Fibroblast of lung (primary cell): ENCODE measurements around the gene RPRD1B. TPM values are rescaled to one million over a fixed set of nuclear protein-coding genes. Genes with fewer than 3 reads are reported as not detected.

Experiments
- DNase-seq, 2 donors: peaks; one replicate each; pipeline versions ENCODE4 v3.0.0 to v3.0.0-alpha.2; 2010; ENCODE audit warnings: low read depth in 2 of 2
- H2AFZ ChIP-seq: 2 replicates; pipeline ENCODE4 v1.5.1; 2012; ENCODE audit warnings: low read length, control low read depth, inconsistent platforms
- H3K27ac ChIP-seq: 2 replicates; pipeline ENCODE4 v1.5.1; 2011; ENCODE audit warnings: low read length, control low read depth; ENCODE audit not compliant: insufficient read depth
- H3K27me3 ChIP-seq: 2 replicates; pipeline ENCODE4 v1.5.1; 2011; ENCODE audit warnings: mild to moderate bottlenecking, low read length; ENCODE audit not compliant: control insufficient read depth, insufficient read depth
- H3K36me3 ChIP-seq: 2 replicates; pipeline ENCODE4 v1.5.1; 2011; ENCODE audit warnings: low read length; ENCODE audit not compliant: control insufficient read depth, insufficient read depth
- H3K4me1 ChIP-seq: 2 replicates; pipeline ENCODE4 v1.5.1; 2011; ENCODE audit warnings: low read length; ENCODE audit not compliant: control insufficient read depth, insufficient read depth; ENCODE audit errors: extremely low read depth
- H3K4me2 ChIP-seq: 2 replicates; pipeline ENCODE4 v1.5.1; 2011; ENCODE audit warnings: low read length, control low read depth; ENCODE audit not compliant: insufficient read depth; ENCODE audit errors: extremely low read depth
- H3K4me3 ChIP-seq, 4 experiments: fragments of 200-600 bp in 1 of 4; sonication (generic) in 1 of 4; replicated peaks in 1 of 4; 2 replicates each; pipeline ENCODE4 v1.5.1; 2011 to 2016; ENCODE audit warnings: low read length in 4 of 4, low read depth in 3 of 4, mild to moderate bottlenecking in 3 of 4, control low read depth in 2 of 4, inconsistent platforms in 1 of 4, mixed read lengths in 1 of 4; ENCODE audit not compliant: insufficient read depth in 1 of 4; ENCODE audit errors: control extremely low read depth in 1 of 4
- H3K79me2 ChIP-seq: 2 replicates; pipeline ENCODE4 v1.5.1; 2012; ENCODE audit warnings: mild to moderate bottlenecking, low read length, inconsistent platforms; ENCODE audit not compliant: control insufficient read depth, insufficient read depth
- H3K9ac ChIP-seq: 2 replicates; pipeline ENCODE4 v1.5.1; 2011; ENCODE audit warnings: mild to moderate bottlenecking, low read length, control low read depth; ENCODE audit not compliant: insufficient read depth
- H3K9me3 ChIP-seq: 2 replicates; pipeline ENCODE4 v1.5.1; 2012; ENCODE audit warnings: low read depth, low read length; ENCODE audit not compliant: control insufficient read depth, insufficient read depth
- H4K20me1 ChIP-seq: 2 replicates; pipeline ENCODE4 v1.5.1; 2011; ENCODE audit warnings: low read length; ENCODE audit not compliant: control insufficient read depth, insufficient read depth; ENCODE audit errors: extremely low read depth
- CTCF ChIP-seq, 2 donors: IDR thresholded peaks in 1 of 2; conservative IDR thresholded peaks in 1 of 2; 1 replicate in 1 of 2; 2 replicates in 1 of 2; pipeline ENCODE4 v1.5.1; 2011 to 2012; ENCODE audit warnings: low read length in 2 of 2, control low read depth in 1 of 2, inconsistent platforms in 1 of 2, low read depth in 1 of 2, mild to moderate bottlenecking in 1 of 2
- EZH2 ChIP-seq: IDR thresholded peaks from 2 replicates; pipeline ENCODE4 v1.5.1; 2012; ENCODE audit warnings: low read length, control low read depth, mild to moderate bottlenecking; ENCODE audit errors: missing control alignments
- polyA plus RNA-seq, 2 donors: library from polyadenylated mRNA; depleted of rRNA in 1 of 2; stranded (reverse) in 1 of 2; unstranded in 1 of 2; fragments of >200 nt; gene quantifications; 2 replicates each; pipeline ENCODE4 v1.2.1, GENCODE V29; 2011 to 2012; ENCODE audit warnings: missing spikeins in 1 of 2
- total RNA-seq: library from RNA; depleted of rRNA; stranded (reverse); fragments of >200 nt; gene quantifications from 2 replicates; pipeline ENCODE4 v1.2.1, GENCODE V29; 2014

Gene RPRD1B
- total and polyA plus RNA-seq, 2 donors (not counting 1 experiment from before 2014, with no cell fraction given) = 23.8 to 23.9 TPM

GRCh38 chr20:38023181-38024001 is 10.2 kb upstream of the RPRD1B start:
- Histone ChIP-seq H3K4me1 (no peaks in the 10 kb centered on the region), H3K4me2 (no peak overlapping the region), H3K4me3 (peak overlapping the region in 1 of 4 experiments; percentile 34), H4K20me1 (no peaks in the 10 kb centered on the region), H2AFZ (no peak overlapping the region), H3K9me3 (no peaks in the 10 kb centered on the region), H3K36me3 (peaks cover under 1% of the 10 kb centered on the region), H3K27me3 (no peaks in the 10 kb centered on the region), H3K9ac (no peak overlapping the region), H3K79me2 (peaks cover 25% of the 10 kb centered on the region), H3K27ac (peak overlapping the region; percentile 16)
- no peak for TF ChIP-seq EZH2
- no peak for TF ChIP-seq CTCF (conservative IDR thresholded peaks at IDR 0.05 in 1 of 2, IDR thresholded peaks at IDR 0.05 in 1 of 2; ENCODE audit: low read depth in 1 of 2, low read length in 2 of 2)
- peak; percentile 79 to 98 for DNase-seq

GRCh38 chr20:38024496-38024895 is 9.1 kb upstream of the RPRD1B start:
- no peak for DNase-seq
- no peak overlapping the region for H3K4me2 ChIP-seq
- no peak overlapping the region for H3K4me3 ChIP-seq
- no peak overlapping the region for H3K9ac ChIP-seq
- TF ChIP-seq CTCF (conservative IDR thresholded peaks at IDR 0.05 in 1 of 2, IDR thresholded peaks at IDR 0.05 in 1 of 2; ENCODE audit: low read depth in 1 of 2, low read length in 2 of 2) = no peak
- no peak for TF ChIP-seq EZH2
- H3K4me1 ChIP-seq = no peaks in the 10 kb centered on the region
- H3K27ac ChIP-seq = no peak overlapping the region
- no peaks in the 10 kb centered on the region for H3K27me3 ChIP-seq
- H3K79me2 ChIP-seq = peaks cover 31% of the 10 kb centered on the region
- no peak overlapping the region for H2AFZ ChIP-seq
- H3K9me3 ChIP-seq = no peaks in the 10 kb centered on the region
- no peaks in the 10 kb centered on the region for H3K36me3 ChIP-seq
- no peaks in the 10 kb centered on the region for H4K20me1 ChIP-seq

- Histone ChIP-seq H3K9me3 (no peaks in the 10 kb centered on the region), H3K4me2 (no peak overlapping the region), H3K36me3 (no peaks in the 10 kb centered on the region), H2AFZ (no peak overlapping the region), H3K27me3 (no peaks in the 10 kb centered on the region), H3K9ac (no peak overlapping the region), H4K20me1 (no peaks in the 10 kb centered on the region), H3K79me2 (peaks cover 49% of the 10 kb centered on the region), H3K4me3 (no peak overlapping the region), H3K4me1 (peaks cover 6% of the 10 kb centered on the region), H3K27ac (no peak overlapping the region)
- TF ChIP-seq CTCF (conservative IDR thresholded peaks at IDR 0.05 in 1 of 2, IDR thresholded peaks at IDR 0.05 in 1 of 2; ENCODE audit: low read depth in 1 of 2, low read length in 2 of 2) (no peak), EZH2 (no peak)
- DNase-seq = no peak
Measured at GRCh38 chr20:38029453-38029852, 4.1 kb upstream of the RPRD1B start.
